Measurements from ENCODE around the gene NCLN.
"Not testable (repeated sequence)": the region's sequence is repeated elsewhere in the genome, so short reads cannot be mapped to it uniquely, and the experiment has no call there.

Gene NCLN

GRCh38 chr19:3229888-3230496 is 44.3 kb downstream of the NCLN start:
- DNase-seq, result no peak

GRCh38 chr19:3231288-3231687 is 45.6 kb downstream of the NCLN start:
- DNase-seq, result no peak

GRCh38 chr19:3233116-3233515 is 47.4 kb downstream of the NCLN start:
- no peak for DNase-seq

- no peak for DNase-seq
These were observed 48.1 kb downstream of the NCLN start for GRCh38 chr19:3233831-3234230.

GRCh38 chr19:3234800-3235199 is 49.1 kb downstream of the NCLN start:
- no peak for DNase-seq

- not testable (repeated sequence) for DNase-seq
These were observed 49.9 kb downstream of the NCLN start for GRCh38 chr19:3235604-3236003.

GRCh38 chr19:3236272-3236671 is 50.5 kb downstream of the NCLN start:
- no peak for DNase-seq

GRCh38 chr19:3238066-3238561 is 52.4 kb downstream of the NCLN start:
- DNase-seq, result no peak

GRCh38 chr19:3239367-3239766 is 53.6 kb downstream of the NCLN start:
- DNase-seq, result no peak

GRCh38 chr19:3243819-3244700 is 58.3 kb downstream of the NCLN start:
- DNase-seq, result no peak

- DNase-seq, result no peak
These were observed 59.3 kb downstream of the NCLN start for GRCh38 chr19:3245050-3245449.

- no peak for DNase-seq
These were observed 63.1 kb downstream of the NCLN start for GRCh38 chr19:3248728-3249326.

GRCh38 chr19:3249408-3249807 is 63.7 kb downstream of the NCLN start:
- DNase-seq, result no peak

- DNase-seq, result no peak
These were observed 64.9 kb downstream of the NCLN start for GRCh38 chr19:3250675-3251074.

GRCh38 chr19:3251229-3251628 is 65.5 kb downstream of the NCLN start:
- no peak for DNase-seq

GRCh38 chr19:3252650-3253049 is 66.9 kb downstream of the NCLN start:
- no peak for DNase-seq

GRCh38 chr19:3253270-3253669 is 67.5 kb downstream of the NCLN start:
- no peak for DNase-seq

- DNase-seq, result no peak
These were observed 68.8 kb downstream of the NCLN start for GRCh38 chr19:3254520-3254919.

- DNase-seq, result no peak
These were observed 71.3 kb downstream of the NCLN start for GRCh38 chr19:3257071-3257470.

All from right forelimb (tissue), 1 donor.